NOMO-1 (cell line): ENCODE results near the gene CDK5.
A peak's percentile ranks its signal among the peaks of the same experiment; 100 is the strongest.
"Not testable (repeated sequence)": the region's sequence is repeated elsewhere in the genome, so short reads cannot be mapped to it uniquely, and the experiment has no call there.

Source experiments
- DNase-seq, 2 experiments: peaks; one replicate each; lab custom pipeline; 2025; ENCODE audit not compliant: unreplicated experiment in 2 of 2; lab: John Stamatoyannopoulos, UW

Gene CDK5

GRCh38 chr7:151017370-151017952, 40.2 kb downstream of the CDK5 start:
- DNase-seq: no peak

GRCh38 chr7:151016942-151017341, 40.8 kb downstream of the CDK5 start:
- DNase-seq: no peak

- DNase-seq: no peak
Observed at GRCh38 chr7:151016505-151016904, 41.2 kb downstream of the CDK5 start.

GRCh38 chr7:151015967-151016366, 41.7 kb downstream of the CDK5 start:
- DNase-seq: no peak

GRCh38 chr7:151014950-151015349, 42.7 kb downstream of the CDK5 start:
- no peak for DNase-seq

- no peak for DNase-seq
Observed at GRCh38 chr7:151013733-151014497, 43.8 kb downstream of the CDK5 start.

- no peak for DNase-seq
Observed at GRCh38 chr7:151013356-151013732, 44.4 kb downstream of the CDK5 start.

GRCh38 chr7:151012911-151013347, 44.8 kb downstream of the CDK5 start:
- DNase-seq: no peak

- DNase-seq: no peak
Observed at GRCh38 chr7:151012031-151012692, 45.5 kb downstream of the CDK5 start.

- not testable (repeated sequence) for DNase-seq
Observed at GRCh38 chr7:151011616-151012015, 46.1 kb downstream of the CDK5 start.

- DNase-seq: no peak
Observed at GRCh38 chr7:151011097-151011409, 46.6 kb downstream of the CDK5 start.

- no peak for DNase-seq
Observed at GRCh38 chr7:151010307-151011096, 47.2 kb downstream of the CDK5 start.

- no peak for DNase-seq
Observed at GRCh38 chr7:151010037-151010306, 47.7 kb downstream of the CDK5 start.

- DNase-seq: no peak
Observed at GRCh38 chr7:151009327-151010036, 48.2 kb downstream of the CDK5 start.

GRCh38 chr7:151008511-151009323, 49.0 kb downstream of the CDK5 start:
- DNase-seq: peak; percentile 37 to 38

GRCh38 chr7:151008143-151008510, 49.6 kb downstream of the CDK5 start:
- DNase-seq: no peak

GRCh38 chr7:151007469-151007898, 50.2 kb downstream of the CDK5 start:
- no peak for DNase-seq

- DNase-seq: no peak
Observed at GRCh38 chr7:151006590-151007300, 51.0 kb downstream of the CDK5 start.

GRCh38 chr7:151005566-151005965, 52.1 kb downstream of the CDK5 start:
- no peak for DNase-seq
